RPMI7951 (cell line): ENCODE results near the gene CARMIL3. TPM values are rescaled to one million over a fixed set of nuclear protein-coding genes. Genes with fewer than 3 reads are reported as not detected.

Experiments
- DNase-seq: peaks from one replicate; pipeline ENCODE4 v3.0.0-alpha.2; 2012; ENCODE audit warnings: low read depth
- total RNA-seq: library from RNA; depleted of rRNA; stranded (reverse); fragments of >200 nt; shearing (Covaris generic); gene quantifications from 2 replicates; pipeline ENCODE4 v1.2.3, GENCODE V29; 2014

Gene CARMIL3
- total RNA-seq, 1 experiment from 2014 or later = 0.12 TPM

DNA sequence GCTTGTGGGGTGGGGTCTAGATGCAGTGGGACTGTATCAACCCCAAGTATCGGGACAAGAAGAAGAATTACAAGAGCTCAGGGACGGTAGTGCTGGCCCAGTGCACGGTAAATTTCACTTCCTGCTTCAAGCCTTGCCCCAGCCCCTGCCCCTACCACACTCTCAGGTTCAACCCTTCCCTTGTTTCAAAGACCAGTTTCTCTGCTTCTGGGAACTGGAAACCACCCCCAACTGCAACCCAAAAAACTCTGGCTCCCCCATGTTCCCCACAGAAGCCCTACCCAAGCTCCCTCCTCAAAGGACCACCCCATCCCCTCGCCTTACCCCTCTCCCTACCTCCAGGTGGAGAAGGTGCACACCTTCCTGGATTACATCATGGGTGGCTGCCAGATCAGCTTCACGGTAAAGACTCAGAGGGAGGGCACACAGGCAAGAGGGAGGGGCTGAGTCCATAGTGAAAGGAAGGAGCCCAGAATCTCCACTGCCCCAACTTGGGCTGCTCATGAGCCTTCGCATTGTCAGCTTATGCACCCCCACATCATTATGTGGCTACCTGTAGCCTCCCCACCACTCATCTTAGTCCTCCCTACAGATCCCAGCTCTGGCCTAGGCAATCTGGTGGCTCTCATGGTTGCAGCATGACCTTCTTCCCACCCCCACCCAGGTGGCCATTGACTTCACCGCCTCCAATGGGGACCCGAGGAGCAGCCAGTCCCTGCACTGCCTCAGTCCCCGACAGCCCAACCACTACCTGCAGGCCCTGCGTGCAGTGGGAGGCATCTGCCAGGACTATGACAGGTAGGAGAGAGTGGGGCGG lies 23.9 kb downstream of the CARMIL3 start:
- DNase-seq = no peak

DNA sequence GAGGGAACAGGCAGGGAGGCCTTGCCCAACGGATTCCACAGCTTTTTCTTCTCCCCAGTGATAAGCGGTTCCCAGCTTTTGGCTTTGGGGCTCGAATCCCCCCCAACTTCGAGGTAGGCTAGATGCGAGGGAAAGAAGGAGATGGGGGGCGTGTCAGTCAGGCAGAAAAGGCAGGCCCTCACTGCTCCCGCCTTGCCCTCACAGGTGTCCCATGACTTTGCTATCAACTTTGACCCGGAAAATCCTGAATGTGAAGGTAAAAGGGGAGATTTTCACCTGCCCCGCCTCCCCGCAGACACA lies 24.4 kb downstream of the CARMIL3 start:
- no peak for DNase-seq

DNA sequence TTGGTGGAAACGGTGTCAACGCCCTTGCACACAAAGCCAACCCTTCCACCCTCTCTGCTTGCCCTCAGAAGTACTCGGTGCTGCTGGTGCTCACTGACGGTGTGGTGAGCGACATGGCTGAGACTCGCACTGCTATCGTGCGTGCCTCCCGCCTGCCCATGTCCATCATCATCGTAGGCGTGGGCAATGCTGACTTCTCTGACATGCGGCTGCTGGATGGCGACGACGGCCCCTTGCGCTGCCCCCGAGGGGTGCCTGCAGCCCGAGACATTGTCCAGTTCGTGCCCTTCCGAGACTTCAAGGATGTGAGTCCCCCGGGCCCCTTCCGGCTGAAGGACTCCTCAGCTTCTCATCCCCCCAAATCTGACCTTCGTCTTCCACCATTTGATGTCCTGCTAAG lies 25.3 kb downstream of the CARMIL3 start:
- DNase-seq = no peak

DNA sequence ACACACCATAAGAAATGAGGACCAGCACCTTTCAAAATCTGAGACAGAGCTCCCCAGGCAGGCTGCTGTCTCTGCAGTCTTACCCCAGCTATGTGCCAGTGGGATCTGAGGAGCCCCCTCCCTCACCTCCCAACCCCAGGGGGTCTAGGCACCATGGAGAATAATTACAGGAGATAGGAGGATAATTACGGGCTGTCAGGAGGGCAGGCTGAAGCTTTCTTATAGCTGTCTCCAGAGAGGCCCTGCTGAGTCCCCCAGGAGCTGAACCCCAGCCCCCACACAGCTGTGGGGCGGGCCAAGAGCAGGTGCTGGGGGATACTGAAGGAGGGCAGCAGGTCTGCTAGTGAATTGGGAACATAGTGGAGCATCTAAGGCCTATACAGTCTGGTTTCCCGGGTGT lies 26.3 kb downstream of the CARMIL3 start:
- DNase-seq = no peak

DNA sequence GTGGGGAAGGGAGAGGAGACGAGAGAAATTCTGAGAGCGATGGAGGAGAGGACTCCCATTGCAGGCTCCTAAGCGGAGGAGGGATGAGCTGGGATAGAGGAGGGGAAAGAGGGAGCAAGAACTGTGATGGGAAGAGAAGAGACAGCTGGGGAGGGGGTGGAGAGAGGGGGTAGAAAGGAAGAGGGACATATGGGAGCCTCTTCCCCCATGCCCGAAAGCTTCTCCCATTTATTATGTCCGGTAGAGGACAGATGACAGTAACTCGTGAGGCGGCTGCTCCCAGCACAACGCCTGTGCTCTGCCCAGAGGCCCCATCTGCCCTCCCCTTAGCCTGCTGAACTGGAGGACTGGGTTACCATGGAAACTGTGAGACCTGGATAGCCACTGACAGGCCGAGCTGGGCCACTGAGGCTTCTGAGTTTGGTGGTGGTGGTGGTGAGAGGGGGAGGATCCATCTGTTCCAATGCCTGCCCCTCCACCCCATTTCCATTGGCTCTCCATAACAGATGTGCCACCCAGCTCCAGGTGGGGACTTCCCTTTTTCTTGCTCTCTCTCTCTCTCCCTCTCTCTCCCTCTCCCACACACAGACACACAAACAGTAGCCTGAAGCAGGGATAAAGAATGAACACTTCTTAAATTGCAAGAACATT lies 27.8 kb downstream of the CARMIL3 start:
- DNase-seq = no peak

DNA sequence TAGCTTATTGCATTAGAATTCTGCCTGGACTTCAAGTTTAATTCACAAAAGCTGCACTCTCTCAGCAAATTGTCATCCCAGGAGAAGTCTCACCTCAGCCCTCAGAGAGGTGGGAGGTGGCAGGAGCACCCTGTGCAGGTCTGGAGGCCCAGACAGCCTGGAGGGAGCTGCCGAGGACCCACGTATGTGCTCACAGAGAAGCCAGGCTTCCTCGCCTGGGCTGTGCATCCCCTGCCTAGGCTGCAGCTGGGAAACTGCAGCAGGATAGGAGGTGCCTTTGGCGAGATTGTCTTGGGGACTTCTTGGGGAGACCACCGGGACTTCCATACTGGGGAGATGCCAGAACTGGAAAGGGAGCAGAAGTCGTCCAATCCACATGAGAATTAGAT lies 28.3 kb downstream of the CARMIL3 start:
- DNase-seq = no peak

DNA sequence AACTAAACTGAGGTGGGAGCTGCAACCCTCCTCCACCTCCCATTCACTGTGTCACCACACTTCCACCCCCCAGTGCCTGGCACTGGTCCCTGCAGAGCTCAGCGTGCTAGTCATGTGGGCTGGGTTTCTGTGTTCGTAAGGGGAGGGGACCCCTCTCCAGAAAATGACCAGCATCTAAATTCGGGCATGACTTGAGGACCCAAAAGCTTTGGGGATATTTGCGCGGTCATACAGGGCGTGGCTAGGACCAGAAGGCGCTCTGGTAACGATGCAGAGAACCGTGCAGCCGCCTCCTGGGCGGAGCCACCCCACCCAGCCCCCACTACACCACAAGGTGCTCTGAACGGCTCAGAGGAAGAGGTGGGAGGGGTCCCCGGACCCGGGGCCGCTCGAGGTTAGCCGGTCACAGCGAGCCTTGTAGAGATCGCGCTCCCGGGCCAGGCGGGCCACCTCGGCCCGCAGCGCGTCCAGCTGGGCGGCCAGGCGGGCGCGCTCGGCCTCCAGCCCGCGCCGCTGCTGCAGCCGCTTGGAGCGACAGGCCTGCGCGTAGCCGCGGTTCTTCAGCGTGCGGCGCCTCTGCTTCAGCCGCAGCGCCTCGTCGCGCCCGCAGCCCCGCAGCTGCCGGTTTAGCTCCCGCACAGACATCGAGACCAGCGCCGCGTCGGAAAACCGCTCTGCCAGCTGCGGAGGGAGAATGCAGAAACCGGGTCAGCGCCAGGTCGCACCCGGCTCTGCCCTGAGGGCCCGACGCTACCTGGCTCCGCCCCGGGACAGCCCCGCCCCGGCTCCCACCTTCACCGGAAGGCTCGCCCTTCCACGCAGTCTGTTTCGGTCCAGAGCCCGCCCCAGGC lies 29.3 kb downstream of the CARMIL3 start:
- peak; percentile 21 for DNase-seq

DNA sequence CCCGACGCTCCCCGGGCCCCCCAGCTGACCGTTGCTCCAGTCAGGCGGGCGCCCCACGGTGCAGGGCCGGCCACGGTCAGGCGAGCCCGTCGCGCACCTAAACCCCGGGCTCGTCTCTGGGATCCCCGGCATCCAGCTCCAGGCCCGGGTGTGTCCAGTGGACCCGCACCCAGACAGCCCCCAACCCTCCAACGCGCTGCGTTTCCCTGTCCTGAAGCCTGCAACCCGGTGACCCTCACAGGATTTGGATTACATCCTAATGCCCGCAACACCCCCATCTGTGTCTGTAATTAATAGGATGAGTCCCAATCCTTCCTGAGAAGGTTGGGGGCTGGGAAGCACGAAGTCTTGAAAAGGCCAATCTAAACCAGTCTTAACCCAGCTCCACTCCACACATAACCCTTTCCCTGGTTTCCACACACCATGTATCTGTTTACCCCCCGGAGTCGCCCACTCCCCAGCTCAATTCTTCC lies 30.0 kb downstream of the CARMIL3 start:
- DNase-seq = no peak

DNA sequence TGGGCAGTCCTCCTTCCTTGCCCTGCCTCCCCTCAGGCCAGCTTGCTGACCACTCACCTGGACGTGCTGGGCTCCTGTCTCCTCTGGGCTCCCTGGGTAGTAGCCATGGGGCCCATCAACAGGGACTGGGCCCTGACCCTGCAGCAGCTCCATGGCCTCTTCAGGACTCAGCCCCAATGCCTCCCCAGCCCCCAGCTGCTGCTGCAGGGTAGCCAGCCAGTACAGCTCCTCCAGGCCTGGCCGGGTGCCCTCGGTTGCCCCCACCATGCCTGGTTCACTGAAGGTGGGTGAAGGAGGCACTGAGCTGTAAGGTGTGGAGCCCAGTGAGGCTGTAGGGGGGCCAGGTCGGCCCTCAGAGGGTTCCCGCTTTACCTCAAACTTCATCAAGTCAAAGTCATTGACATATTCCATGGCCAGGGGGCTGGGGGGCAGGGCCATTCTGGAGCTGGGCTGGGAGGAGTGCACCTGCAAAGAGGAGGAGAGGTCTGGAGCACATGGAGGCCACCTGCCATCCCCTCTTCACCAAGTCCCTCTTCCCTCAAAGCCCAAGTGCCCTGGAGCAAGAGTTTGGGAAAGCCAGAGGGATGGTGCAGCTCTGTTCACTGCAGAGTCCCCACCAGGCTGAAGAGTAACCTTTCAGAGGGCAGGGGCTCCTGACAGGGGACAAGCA lies 30.7 kb downstream of the CARMIL3 start:
- DNase-seq = no peak

DNA sequence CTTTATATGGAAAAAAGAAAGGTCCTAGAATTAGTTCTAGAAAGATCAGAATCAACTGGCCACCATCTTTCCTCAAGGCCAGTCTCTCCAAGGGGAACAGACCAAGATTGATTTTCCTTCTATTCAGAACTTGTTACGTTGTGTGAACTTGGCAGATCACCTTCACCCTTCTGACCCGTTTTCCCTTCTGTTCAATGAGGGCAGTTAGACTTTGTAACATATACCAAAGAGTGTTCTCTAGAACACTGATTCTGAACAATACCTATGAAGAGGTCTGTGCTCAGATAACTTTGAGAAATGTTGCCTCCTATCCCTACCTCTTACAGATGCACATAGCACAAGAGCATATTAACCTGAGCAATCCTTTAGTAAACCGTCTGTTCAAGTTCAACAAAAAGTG lies 31.7 kb downstream of the CARMIL3 start:
- DNase-seq = no peak

DNA sequence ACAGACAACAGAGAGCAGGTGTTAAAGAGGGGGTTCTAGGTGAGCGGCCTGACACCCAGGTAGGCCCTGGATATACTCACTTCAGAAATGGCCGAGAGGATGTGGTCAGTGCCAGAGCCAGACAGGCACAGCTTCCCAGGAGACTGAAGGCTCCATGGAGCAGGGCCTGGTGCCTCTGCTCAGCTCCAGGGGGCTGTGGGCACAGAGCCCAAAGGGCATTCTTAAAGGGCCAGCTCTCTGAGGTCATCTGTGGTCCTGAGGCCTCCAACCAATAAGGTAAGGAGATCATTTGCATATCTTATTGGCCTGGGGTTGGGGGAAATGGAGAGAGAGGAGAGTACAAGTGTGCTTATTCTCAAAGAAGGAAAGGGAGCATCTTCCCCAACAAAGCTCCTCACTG lies 32.6 kb downstream of the CARMIL3 start:
- DNase-seq = no peak

DNA sequence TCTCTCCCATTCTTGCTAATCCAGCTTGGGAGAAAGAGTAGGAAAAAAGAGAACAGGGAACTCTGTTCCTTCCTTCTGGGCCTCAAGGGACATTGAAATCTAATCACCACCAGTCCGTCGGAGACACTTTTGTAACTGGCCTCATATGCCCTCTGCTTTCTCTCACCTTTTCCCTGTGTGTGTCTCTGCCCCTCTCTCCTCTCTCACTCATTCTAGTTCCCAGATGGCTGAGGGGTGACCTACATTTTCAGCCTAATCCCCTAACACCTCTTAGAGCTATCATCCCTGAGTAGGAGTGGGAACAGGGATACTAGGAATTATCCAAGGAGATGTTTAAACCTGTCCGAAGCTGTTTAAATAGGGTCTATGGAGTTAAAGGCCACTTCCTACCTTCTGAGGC lies 33.4 kb downstream of the CARMIL3 start:
- no peak for DNase-seq

DNA sequence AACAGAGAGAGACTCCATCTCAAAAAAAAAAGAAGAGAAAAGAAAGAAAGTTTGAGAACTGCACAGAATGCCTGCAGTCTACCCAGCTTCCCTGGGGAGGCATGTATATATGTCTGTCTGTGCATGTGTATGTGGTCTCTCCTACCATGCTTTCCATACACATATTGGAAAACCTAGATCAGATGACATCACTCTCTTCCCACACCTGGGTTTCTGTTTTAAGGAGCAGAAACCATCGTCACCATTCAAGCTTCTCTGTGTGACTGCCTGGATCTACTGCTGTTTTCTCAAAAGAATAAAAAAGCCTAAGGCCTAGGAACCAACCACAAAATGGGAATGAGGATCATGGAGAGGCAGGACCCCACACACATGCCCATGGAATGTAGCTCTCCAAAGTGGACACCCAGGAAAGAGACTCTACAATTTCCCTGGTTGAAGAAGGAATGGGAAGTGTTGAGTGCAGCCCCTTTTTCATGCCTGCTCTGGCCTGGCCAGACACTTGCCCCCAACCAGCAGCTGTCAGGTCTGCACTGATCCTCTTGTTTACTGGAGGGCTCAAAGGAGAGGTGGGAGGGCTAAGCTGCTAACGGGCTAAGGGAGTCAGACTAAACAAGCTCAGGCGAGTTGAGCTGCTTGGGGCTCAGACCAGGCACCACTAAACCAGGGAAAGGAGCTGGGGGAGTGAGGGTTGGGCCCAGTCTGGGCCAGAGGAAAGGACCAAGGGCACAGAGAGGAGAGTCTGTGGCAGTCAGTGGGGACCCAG lies 34.6 kb downstream of the CARMIL3 start:
- DNase-seq = no peak

DNA sequence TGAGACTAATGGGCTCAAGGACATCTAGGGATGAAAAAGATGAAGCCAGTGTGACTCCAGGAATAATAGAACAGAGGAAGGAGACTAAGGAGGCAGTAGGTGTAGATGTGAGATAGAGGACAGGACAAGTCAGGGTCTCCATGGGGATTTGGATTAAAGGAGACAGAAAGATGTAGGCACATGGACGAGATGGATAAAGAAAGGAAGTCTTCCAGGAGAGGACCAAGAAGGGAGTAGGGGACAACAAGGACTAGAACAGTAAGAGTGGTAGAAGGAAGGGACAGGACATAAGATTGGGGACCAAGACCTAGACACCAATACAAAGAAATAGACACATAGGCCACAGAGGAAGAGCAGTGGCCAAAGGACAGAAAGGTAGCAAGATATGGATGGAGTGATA lies 35.2 kb downstream of the CARMIL3 start:
- no peak for DNase-seq

DNA sequence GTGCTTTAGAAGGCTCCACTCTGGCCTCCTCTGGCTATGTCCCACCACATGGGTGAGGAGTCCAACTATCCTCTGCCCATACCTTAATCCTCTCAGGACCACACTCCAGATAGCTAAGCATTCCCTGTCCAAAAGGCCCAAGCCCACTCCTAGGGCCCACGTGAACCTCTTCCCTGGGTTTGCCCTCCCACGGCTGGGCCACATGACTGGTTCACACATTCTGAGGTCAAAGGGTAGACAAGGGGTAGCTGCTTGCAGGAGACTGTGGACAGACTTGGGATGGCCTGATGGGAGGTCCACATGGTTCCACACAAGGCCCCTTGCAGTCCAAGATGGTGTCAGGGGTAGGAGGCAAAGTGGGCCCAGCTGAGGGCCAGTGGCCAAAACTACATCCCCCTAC lies 36.3 kb downstream of the CARMIL3 start:
- no peak for DNase-seq

DNA sequence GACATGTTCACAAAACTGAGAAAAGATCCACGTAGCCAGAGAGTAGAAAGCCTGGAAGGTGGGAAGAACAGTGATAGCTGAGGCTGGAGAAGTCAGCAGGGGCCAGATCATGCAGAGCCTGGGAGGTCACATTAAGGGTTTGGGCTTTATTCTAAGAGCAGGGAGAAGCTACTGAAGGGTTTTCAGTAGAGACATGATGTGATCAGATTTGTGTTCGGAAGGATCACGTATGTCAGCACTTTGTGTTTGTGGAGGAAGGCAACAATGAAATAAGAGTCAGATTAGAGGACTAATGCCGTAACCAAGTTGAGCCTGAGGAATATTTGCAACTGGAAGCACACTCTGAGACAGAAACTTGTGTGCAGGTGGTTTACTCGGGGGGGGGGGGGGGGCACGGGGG lies 38.1 kb downstream of the CARMIL3 start:
- DNase-seq = no peak

DNA sequence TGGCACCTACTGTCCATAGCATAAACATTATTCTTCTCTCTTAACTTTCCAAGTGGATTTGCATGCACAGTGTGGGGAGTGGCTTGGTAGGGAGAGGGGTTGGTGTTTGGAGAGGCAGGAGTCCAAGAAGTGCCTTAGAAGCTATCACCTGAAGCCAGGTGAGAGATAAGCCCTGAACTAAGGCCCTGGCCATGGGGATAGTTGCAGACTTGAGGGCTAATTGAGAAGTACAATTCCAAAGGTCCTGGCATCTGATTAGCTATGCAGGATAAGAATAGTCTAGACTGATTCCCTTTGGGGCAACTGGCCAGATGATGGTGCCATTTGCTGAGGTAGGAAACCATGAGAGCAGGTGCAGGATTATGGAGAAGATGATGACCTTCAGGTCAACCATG lies 40.3 kb downstream of the CARMIL3 start:
- DNase-seq = no peak

DNA sequence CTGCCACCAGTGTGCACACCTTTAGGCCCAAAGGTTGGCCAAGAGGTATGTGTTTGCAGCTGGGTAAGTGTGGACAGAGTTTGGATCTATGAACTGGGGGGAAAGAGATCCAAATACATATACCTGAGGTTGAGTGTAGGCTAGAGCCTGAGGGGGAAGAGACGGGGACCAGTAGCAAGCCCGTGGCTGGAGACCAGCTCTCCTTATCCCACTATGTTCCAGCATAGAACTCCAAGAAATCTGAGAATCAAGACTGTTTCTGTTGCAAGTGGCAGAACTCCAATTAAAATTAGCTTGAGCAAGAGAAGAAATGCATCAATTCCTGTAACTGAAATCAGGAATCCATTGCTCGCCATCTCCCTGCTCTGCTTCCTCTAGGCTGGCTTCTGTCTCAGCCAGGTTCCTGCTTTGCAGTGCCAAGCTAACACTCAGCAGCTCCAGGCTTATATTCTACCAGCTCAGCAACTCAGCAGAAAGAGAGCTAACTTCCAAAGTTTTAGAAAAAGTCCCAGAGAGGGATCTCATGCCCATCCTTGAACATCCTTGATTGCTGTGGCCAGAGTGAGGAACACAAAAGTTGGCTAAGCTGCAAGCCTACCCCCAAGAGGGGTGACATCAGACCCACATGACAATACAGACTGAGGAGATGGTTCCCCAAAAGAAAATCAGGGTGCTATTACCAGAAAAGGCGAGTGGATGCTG lies 40.8 kb downstream of the CARMIL3 start:
- no peak for DNase-seq

DNA sequence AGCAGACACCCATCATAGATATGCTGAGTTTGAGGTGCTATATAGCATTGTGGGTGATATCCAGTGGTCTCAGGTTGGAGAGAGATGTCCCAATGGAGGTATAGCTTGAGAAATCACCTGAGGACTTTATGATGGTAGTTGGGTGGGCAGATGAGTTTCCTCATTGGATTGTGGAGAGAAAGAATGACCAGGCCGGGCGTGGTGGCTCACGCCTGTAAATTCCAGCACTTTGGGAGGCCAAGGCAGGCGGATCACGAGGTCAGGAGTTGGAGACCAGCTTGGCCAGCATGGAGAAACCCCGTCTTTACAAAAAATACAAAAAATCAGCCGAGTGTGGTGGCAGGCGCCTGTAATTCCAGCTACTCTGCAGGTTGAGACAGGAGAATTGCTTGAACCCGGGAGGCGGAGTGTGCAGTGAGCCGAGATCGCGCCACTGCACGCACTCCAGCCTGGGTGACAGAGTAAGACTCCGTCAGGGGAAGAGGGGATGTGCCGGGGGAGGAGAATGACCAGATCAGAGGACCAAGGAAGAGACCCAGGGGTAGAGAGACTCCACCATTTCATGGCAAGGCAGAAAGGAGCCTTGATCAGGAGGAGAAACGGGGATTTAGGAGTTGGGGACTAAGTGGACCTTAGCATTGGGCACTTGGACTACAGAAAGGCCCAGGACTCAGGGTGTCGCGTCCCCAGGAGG lies 41.5 kb downstream of the CARMIL3 start:
- DNase-seq = no peak
